ENCODE data around the gene PGBD5. TPM values are rescaled to one million over a fixed set of nuclear protein-coding genes. Genes with fewer than 3 reads are reported as not detected.
"Not testable (repeated sequence)": the region's sequence is repeated elsewhere in the genome, so short reads cannot be mapped to it uniquely, and the experiment has no call there.

Gene PGBD5
- total RNA-seq, 1 donor from 2014 or later, result 19.7 TPM

- Mint-ChIP-seq H3K4me3 (no peak overlapping the region), H3K9me3 (no peaks in the 10 kb centered on the region), H3K4me1 (no peaks in the 10 kb centered on the region), H3K27me3 (ENCODE audit: low read depth) (no peaks in the 10 kb centered on the region), H3K27ac (ENCODE audit: unreplicated experiment) (no peak overlapping the region), H3K36me3 (ENCODE audit: low read depth) (no peaks in the 10 kb centered on the region)
- no peak for TF ChIP-seq CTCF (conservative IDR thresholded peaks at IDR 0.05)
- DNase-seq (ENCODE audit: low read depth, low spot score), result no peak
These were observed 17.2 kb downstream of the PGBD5 start for GRCh38 chr1:230408971-230409370.

- no peak overlapping the region for H3K27ac Mint-ChIP-seq (ENCODE audit: unreplicated experiment)
- DNase-seq (ENCODE audit: low read depth, low spot score), result no peak
- no peaks in the 10 kb centered on the region for H3K27me3 Mint-ChIP-seq (ENCODE audit: low read depth)
- H3K36me3 Mint-ChIP-seq (ENCODE audit: low read depth), result no peaks in the 10 kb centered on the region
- H3K4me1 Mint-ChIP-seq, result no peaks in the 10 kb centered on the region
- no peaks in the 10 kb centered on the region for H3K9me3 Mint-ChIP-seq
- H3K4me3 Mint-ChIP-seq, result no peak overlapping the region
- no peak for TF ChIP-seq CTCF (conservative IDR thresholded peaks at IDR 0.05)
These were observed 18.8 kb downstream of the PGBD5 start for GRCh38 chr1:230407351-230407750.

GRCh38 chr1:230406727-230407126 is 19.4 kb downstream of the PGBD5 start:
- not testable (repeated sequence) for H3K9me3 Mint-ChIP-seq; H3K27ac Mint-ChIP-seq (ENCODE audit: unreplicated experiment); DNase-seq (ENCODE audit: low read depth, low spot score); H3K36me3 Mint-ChIP-seq (ENCODE audit: low read depth); H3K27me3 Mint-ChIP-seq (ENCODE audit: low read depth); H3K4me1 Mint-ChIP-seq; H3K4me3 Mint-ChIP-seq

- H3K27ac Mint-ChIP-seq (ENCODE audit: unreplicated experiment), result no peak overlapping the region
- DNase-seq (ENCODE audit: low read depth, low spot score), result no peak
- H3K4me1 Mint-ChIP-seq, result peaks cover 21% of the 10 kb centered on the region
- no peak for TF ChIP-seq CTCF (conservative IDR thresholded peaks at IDR 0.05)
- no peaks in the 10 kb centered on the region for H3K36me3 Mint-ChIP-seq (ENCODE audit: low read depth)
- H3K4me3 Mint-ChIP-seq, result no peak overlapping the region
- H3K9me3 Mint-ChIP-seq, result no peaks in the 10 kb centered on the region
- H3K27me3 Mint-ChIP-seq (ENCODE audit: low read depth), result no peaks in the 10 kb centered on the region
These were observed 22.7 kb downstream of the PGBD5 start for GRCh38 chr1:230403442-230403841.

GRCh38 chr1:230401763-230402294 is 24.3 kb downstream of the PGBD5 start:
- peaks cover 21% of the 10 kb centered on the region for H3K4me1 Mint-ChIP-seq
- DNase-seq (ENCODE audit: low read depth, low spot score), result no peak
- no peaks in the 10 kb centered on the region for H3K9me3 Mint-ChIP-seq
- no peak overlapping the region for H3K4me3 Mint-ChIP-seq
- TF ChIP-seq CTCF (conservative IDR thresholded peaks at IDR 0.05), result no peak
- H3K27ac Mint-ChIP-seq (ENCODE audit: unreplicated experiment), result peak overlapping the region; percentile 81
- H3K36me3 Mint-ChIP-seq (ENCODE audit: low read depth), result no peaks in the 10 kb centered on the region
- H3K27me3 Mint-ChIP-seq (ENCODE audit: low read depth), result no peaks in the 10 kb centered on the region

GRCh38 chr1:230401101-230401500 is 25.0 kb downstream of the PGBD5 start:
- TF ChIP-seq CTCF (conservative IDR thresholded peaks at IDR 0.05), result no peak

More at GRCh38 chr1:230401101-230401500, 25.0 kb downstream of the PGBD5 start:
- Mint-ChIP-seq H3K4me1 (peaks cover 21% of the 10 kb centered on the region), H3K4me3 (no peak overlapping the region), H3K27ac (ENCODE audit: unreplicated experiment) (peak overlapping the region; percentile 94), H3K27me3 (ENCODE audit: low read depth) (no peaks in the 10 kb centered on the region), H3K36me3 (ENCODE audit: low read depth) (no peaks in the 10 kb centered on the region), H3K9me3 (no peaks in the 10 kb centered on the region)
- no peak for DNase-seq (ENCODE audit: low read depth, low spot score)
